CD4-positive, alpha-beta T cell (primary cell): ENCODE measurements around the gene SIPA1. TPM values are rescaled to one million over a fixed set of nuclear protein-coding genes. Genes with fewer than 3 reads are reported as not detected.

Experiments
- ATAC-seq: fragments of 200-7000 bp; cut with Tn5 transposase; one replicate; pipeline ENCODE4 v1.10.0; 2022; ENCODE audit warnings: mild to moderate bottlenecking; ENCODE audit not compliant: poor library complexity
- CTCF ChIA-PET: fragments of 350-600 bp; sonication (Branson Sonifier 250); formaldehyde crosslinking; loops from one replicate; lab custom pipeline; 2021; ENCODE audit warnings: antibody characterized with exemption, inconsistent platforms; lab: Charles Lee
- POLR2A ChIA-PET: fragments of 350-600 bp; sonication (Branson Sonifier 250); formaldehyde crosslinking; loops from one replicate; lab custom pipeline; 2021; ENCODE audit warnings: antibody characterized with exemption, inconsistent platforms; lab: Charles Lee
- DNase-seq, 14 experiments: peaks; one replicate each; pipeline ENCODE4 v3.0.0-alpha.2; 2013 to 2020; ENCODE audit warnings: mixed read lengths in 2 of 14
- H3K27ac ChIP-seq, 2 donors: one replicate each; pipeline versions ENCODE4 v1.5.1 to v1.7.0; 2013; ENCODE audit warnings: low read length in 2 of 2, low read depth in 1 of 2, mild to moderate bottlenecking in 1 of 2
- H3K27me3 ChIP-seq, 2 experiments: 1 replicate in 1 of 2; 2 replicates in 1 of 2; pipeline versions ENCODE4 v1.6.1 to v1.7.0; 2013; ENCODE audit warnings: low read length in 2 of 2, control low read depth in 1 of 2, mild to moderate bottlenecking in 1 of 2, moderate library complexity in 1 of 2; ENCODE audit not compliant: insufficient read depth in 2 of 2, control insufficient read depth in 1 of 2
- H3K36me3 ChIP-seq: one replicate; pipeline ENCODE4 v1.6.1; 2013; ENCODE audit warnings: low read length, control low read depth; ENCODE audit not compliant: insufficient read depth
- H3K4me1 ChIP-seq: one replicate; pipeline ENCODE4 v1.6.1; 2013; ENCODE audit warnings: low read length, control low read depth; ENCODE audit not compliant: insufficient read depth
- H3K4me3 ChIP-seq: one replicate; pipeline ENCODE4 v1.5.1; 2013; ENCODE audit warnings: mild to moderate bottlenecking, low read length, moderate library complexity
- H3K9me3 ChIP-seq, 2 experiments: 1 replicate in 1 of 2; 2 replicates in 1 of 2; pipeline versions ENCODE4 v1.6.1 to v1.7.0; 2013; ENCODE audit warnings: low read length in 2 of 2, mild to moderate bottlenecking in 2 of 2, control low read depth in 1 of 2, moderate library complexity in 1 of 2; ENCODE audit not compliant: control insufficient read depth in 1 of 2, insufficient read depth in 1 of 2
- H3K27ac Mint-ChIP-seq: one replicate; pipeline ENCODE4 v1.8.0; 2020; ENCODE audit warnings: mixed read lengths
- H3K27me3 Mint-ChIP-seq: one replicate; pipeline ENCODE4 v1.8.0; 2021; ENCODE audit warnings: mixed read lengths
- H3K36me3 Mint-ChIP-seq: one replicate; pipeline ENCODE4 v1.8.0; 2021; ENCODE audit warnings: low read depth, mixed read lengths
- H3K4me1 Mint-ChIP-seq: one replicate; pipeline ENCODE4 v1.8.0; 2021; ENCODE audit warnings: low read depth, mixed read lengths
- H3K4me3 Mint-ChIP-seq: one replicate; pipeline ENCODE4 v1.8.0; 2020; ENCODE audit warnings: mild to moderate bottlenecking, mixed read lengths
- H3K9me3 Mint-ChIP-seq: one replicate; pipeline ENCODE4 v1.8.0; 2020; ENCODE audit warnings: mixed read lengths
- CTCF ChIP-seq: fragments of 200-600 bp; IDR thresholded peaks from one replicate; pipeline ENCODE4 v1.8.0; 2022; ENCODE audit warnings: antibody characterized with exemption, mild to moderate bottlenecking
- intact Hi-C, 2 experiments: fragments of 100-400 bp; cut with DNase I in 1 of 2; cut with micrococcal nuclease in 1 of 2; formaldehyde crosslinking; loops; one replicate each; pipeline versions ENCODE4 v1.15.1 to v1.9.0; 2023 to 2025; cut with DNase I, micrococcal nuclease
- total RNA-seq, 174 experiments: library from RNA in 2 of 174; stranded (reverse) in 2 of 174; gene quantifications; one replicate each; pipeline ENCODE4 v1.2.3 and lab custom pipeline; 2021 to 2026

Gene SIPA1
- total RNA-seq, 2 experiments from 2014 or later = 272 to 298 TPM

DNA sequence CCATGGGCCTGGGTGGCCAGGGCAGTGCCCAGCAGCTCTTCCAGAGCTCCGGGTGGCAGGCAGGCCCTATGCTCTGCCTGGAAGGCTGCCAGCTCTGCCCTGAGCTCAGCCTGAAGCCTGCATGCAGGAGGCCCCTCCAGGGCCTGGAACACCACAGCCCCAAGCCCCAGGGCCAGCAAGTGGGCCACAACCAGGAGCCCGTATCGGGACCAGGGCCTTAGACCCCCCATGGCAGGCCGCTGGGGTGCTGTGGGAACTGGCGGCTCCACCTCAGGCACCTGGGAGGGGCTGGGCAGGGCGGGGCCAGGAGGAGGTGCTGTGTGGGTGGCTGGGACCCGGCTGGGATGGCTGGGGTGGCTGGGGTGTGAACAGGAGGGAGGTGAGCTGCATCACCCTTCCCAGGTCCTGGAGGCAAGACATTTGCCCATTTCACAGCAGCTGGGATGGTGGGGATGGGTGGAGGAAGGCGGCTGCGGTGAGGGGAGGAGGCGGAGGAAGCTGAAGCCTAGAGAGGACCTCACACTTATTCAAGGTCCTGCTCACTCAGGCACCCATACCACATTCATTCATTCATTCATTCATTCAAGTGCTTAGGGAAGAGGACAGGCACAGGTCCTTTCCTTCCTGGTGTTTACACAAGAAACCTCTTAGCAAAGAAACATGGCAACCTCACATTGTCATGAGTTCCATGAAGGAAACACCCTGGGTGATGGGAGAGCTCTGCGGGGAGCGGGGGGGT is 42.2 kb upstream of the SIPA1 start, which contains the start of gene KCNK7:
KCNK7 (minus strand) TSS at position 258 of the 739 bp plus-strand sequence; CDS start at position 230, 28 bp downstream.
- Histone ChIP-seq H3K27ac (peak within 1 kb of the TSS in 1 of 2 donors; percentile 41), H3K9me3 (no peaks in the 10 kb centered on the region), H3K4me3 (no peak within 1 kb of the TSS), H3K4me1 (peaks cover 23% of the 10 kb centered on the region), H3K27me3 (no peaks in the 10 kb centered on the region), H3K36me3 (peaks cover 47% of the 10 kb centered on the region)
- Mint-ChIP-seq H3K36me3 (peaks cover 45% of the 10 kb centered on the region), H3K4me1 (peaks cover 15% of the 10 kb centered on the region), H3K27ac (no peak within 1 kb of the TSS), H3K9me3 (no peaks in the 10 kb centered on the region), H3K27me3 (no peaks in the 10 kb centered on the region), H3K4me3 (no peak within 1 kb of the TSS)
- DNase-seq (no peak), ATAC-seq (no peak)
- intact Hi-C loops = no loop called here
- CTCF ChIA-PET = interaction anchor here (1.1 to 3.9 kb wide), 3 partner anchors 9 to 55 kb away, joined by 3 to 48 read pairs (median 3); no protein-coding TSS in a partner anchor
- POLR2A ChIA-PET = interaction anchor here (1.1 to 4.7 kb wide), 2 partner anchors 55 kb away, joined by 3 to 23 read pairs; no protein-coding TSS in a partner anchor
- TF ChIP-seq CTCF = no peak

DNA sequence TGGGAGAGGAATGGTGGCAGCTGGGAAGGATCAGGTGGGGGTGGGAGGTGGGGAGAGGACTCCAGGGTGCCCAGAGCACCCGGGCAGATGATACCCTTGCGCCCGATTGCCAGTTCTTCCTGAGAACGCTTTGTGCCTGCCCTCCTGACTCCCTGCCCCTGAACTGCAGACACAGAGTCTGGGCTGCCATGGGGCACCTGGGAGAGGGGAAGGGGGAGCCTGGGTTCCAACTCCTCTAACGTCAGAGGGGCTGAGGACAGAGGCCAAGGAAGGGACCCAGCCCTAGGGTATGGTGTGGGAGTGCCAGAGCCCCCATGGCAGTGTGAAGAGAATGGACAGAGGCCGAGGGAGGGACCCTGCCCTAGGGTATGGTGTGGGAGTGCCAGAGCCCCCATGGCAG is 41.4 kb upstream of the SIPA1 start:
- TF ChIP-seq CTCF = no peak
- Mint-ChIP-seq H3K9me3 (no peaks in the 10 kb centered on the region), H3K27me3 (no peaks in the 10 kb centered on the region), H3K36me3 (peaks cover 45% of the 10 kb centered on the region), H3K27ac (no peak overlapping the region), H3K4me1 (peaks cover 15% of the 10 kb centered on the region), H3K4me3 (no peak overlapping the region)
- ChIA-PET CTCF (no interaction called here), POLR2A (interaction anchor here (1.1 kb wide), 1 partner anchor 56 kb away, joined by 3 read pairs; no protein-coding TSS in a partner anchor)
- Histone ChIP-seq H3K9me3 (no peaks in the 10 kb centered on the region), H3K27me3 (no peaks in the 10 kb centered on the region), H3K36me3 (peaks cover 43% of the 10 kb centered on the region), H3K4me1 (peaks cover 23% of the 10 kb centered on the region), H3K27ac (no peak overlapping the region), H3K4me3 (no peak overlapping the region)
- intact Hi-C loops = no loop called here
- no peak for DNase-seq
- ATAC-seq = no peak

- TF ChIP-seq CTCF = no peak
- no peak for ATAC-seq
- H3K4me1 ChIP-seq = peaks cover 23% of the 10 kb centered on the region
- Mint-ChIP-seq H3K9me3 (no peaks in the 10 kb centered on the region), H3K36me3 (peaks cover 44% of the 10 kb centered on the region), H3K4me1 (peaks cover 15% of the 10 kb centered on the region), H3K27ac (no peak overlapping the region), H3K27me3 (no peaks in the 10 kb centered on the region), H3K4me3 (no peak overlapping the region)
- intact Hi-C loops = no loop called here
- no peak for DNase-seq
- CTCF ChIA-PET = no interaction called here
- no peaks in the 10 kb centered on the region for H3K27me3 ChIP-seq
- POLR2A ChIA-PET = no interaction called here
- peaks cover 35% of the 10 kb centered on the region for H3K36me3 ChIP-seq
- no peaks in the 10 kb centered on the region for H3K9me3 ChIP-seq
- no peak overlapping the region for H3K4me3 ChIP-seq
- no peak overlapping the region for H3K27ac ChIP-seq
Observed at GRCh38 chr11:65598258-65598699, 39.6 kb upstream of the SIPA1 start.
